ENCODE results near the gene ATG7. TPM values are rescaled to one million over a fixed set of nuclear protein-coding genes. Genes with fewer than 3 reads are reported as not detected.
"Not testable (repeated sequence)": the region's sequence is repeated elsewhere in the genome, so short reads cannot be mapped to it uniquely, and the experiment has no call there.

ATG7 gene
- total RNA-seq, 1 donor from 2014 or later: 47.6 TPM

GRCh38 chr3:11467875-11468274 lies 195.7 kb downstream of the ATG7 start:
- no peak for DNase-seq

- no peak for DNase-seq
These were observed 198.0 kb downstream of the ATG7 start for GRCh38 chr3:11470031-11470853.

GRCh38 chr3:11475324-11475723 lies 203.1 kb downstream of the ATG7 start:
- DNase-seq: no peak

- peak; percentile 33 for DNase-seq
These were observed 204.5 kb downstream of the ATG7 start for GRCh38 chr3:11476735-11477144.

- peak; percentile 41 for DNase-seq
These were observed 205.3 kb downstream of the ATG7 start for GRCh38 chr3:11477407-11477911.

- no peak for DNase-seq
These were observed 206.0 kb downstream of the ATG7 start for GRCh38 chr3:11478167-11478566.

GRCh38 chr3:11479221-11479620 lies 207.0 kb downstream of the ATG7 start:
- peak; percentile 63 for DNase-seq

- peak; percentile 64 for DNase-seq
These were observed 208.6 kb downstream of the ATG7 start for GRCh38 chr3:11480663-11481298.

GRCh38 chr3:11481556-11481955 lies 209.4 kb downstream of the ATG7 start:
- no peak for DNase-seq

GRCh38 chr3:11482021-11482420 lies 209.8 kb downstream of the ATG7 start:
- DNase-seq: peak; percentile 30

- not testable (repeated sequence) for DNase-seq
These were observed 216.2 kb downstream of the ATG7 start for GRCh38 chr3:11488356-11488755.

GRCh38 chr3:11494131-11494916 lies 222.1 kb downstream of the ATG7 start:
- DNase-seq: no peak

GRCh38 chr3:11495948-11496557 lies 223.9 kb downstream of the ATG7 start:
- DNase-seq: peak; percentile 51

GRCh38 chr3:11498177-11498576 lies 226.0 kb downstream of the ATG7 start:
- DNase-seq: no peak

GRCh38 chr3:11498646-11499045 lies 226.4 kb downstream of the ATG7 start:
- no peak for DNase-seq

GRCh38 chr3:11499144-11499543 lies 226.9 kb downstream of the ATG7 start:
- DNase-seq: peak; percentile 21

- DNase-seq: not testable (repeated sequence)
These were observed 230.2 kb downstream of the ATG7 start for GRCh38 chr3:11502413-11502812.

- no peak for DNase-seq
These were observed 235.5 kb downstream of the ATG7 start for GRCh38 chr3:11507719-11508118.

GRCh38 chr3:11508346-11509172 lies 236.4 kb downstream of the ATG7 start:
- no peak for DNase-seq

- peak; percentile 75 for DNase-seq
These were observed 237.2 kb downstream of the ATG7 start for GRCh38 chr3:11509173-11510000.

GRCh38 chr3:11510001-11510340 lies 237.8 kb downstream of the ATG7 start:
- DNase-seq: no peak
